Stimulated activated CD8-positive, alpha-beta memory T cell treated with anti-CD3 and anti-CD28 coated beads, Interleukin-7, amount 100 ng/mL, for 48 hours (primary cell): Measurements from ENCODE around the gene C7.

Source experiments
- DNase-seq, 2 donors: peaks; one replicate each; pipeline ENCODE4 v3.0.0-alpha.2; 2020; ENCODE audit warnings: low read depth in 1 of 2; ENCODE audit errors: extremely low read depth in 1 of 2

Gene C7

GRCh38 chr5:40915341-40915926, 6.1 kb downstream of the C7 start:
- DNase-seq = no peak

- DNase-seq = no peak
Measured at GRCh38 chr5:40916226-40916625, 6.9 kb downstream of the C7 start.

- no peak for DNase-seq
Measured at GRCh38 chr5:40928886-40929448, 19.7 kb downstream of the C7 start.

GRCh38 chr5:40932766-40933165, 23.5 kb downstream of the C7 start:
- DNase-seq = no peak

- DNase-seq = no peak
Measured at GRCh38 chr5:40937075-40937474, 27.8 kb downstream of the C7 start.

- no peak for DNase-seq
Measured at GRCh38 chr5:40939753-40940152, 30.5 kb downstream of the C7 start.

GRCh38 chr5:40945111-40945510, 35.8 kb downstream of the C7 start:
- no peak for DNase-seq

- no peak for DNase-seq
Measured at GRCh38 chr5:40955313-40955712, 46.0 kb downstream of the C7 start.

GRCh38 chr5:40957048-40957447, 47.8 kb downstream of the C7 start:
- no peak for DNase-seq

- DNase-seq = no peak
Measured at GRCh38 chr5:40958811-40959210, 49.5 kb downstream of the C7 start.

- DNase-seq = no peak
Measured at GRCh38 chr5:40960037-40960436, 50.7 kb downstream of the C7 start.

GRCh38 chr5:40962207-40962955, 53.1 kb downstream of the C7 start:
- DNase-seq = no peak

- DNase-seq = no peak
Measured at GRCh38 chr5:40972434-40972833, 63.1 kb downstream of the C7 start.

- DNase-seq = no peak
Measured at GRCh38 chr5:40973364-40974004, 64.2 kb downstream of the C7 start.

- no peak for DNase-seq
Measured at GRCh38 chr5:40976041-40976440, 66.7 kb downstream of the C7 start.

GRCh38 chr5:40976836-40977235, 67.5 kb downstream of the C7 start:
- DNase-seq = no peak

GRCh38 chr5:40981420-40981819, 72.1 kb downstream of the C7 start:
- DNase-seq = no peak

GRCh38 chr5:40983781-40984180, 74.5 kb downstream of the C7 start:
- DNase-seq = no peak

- no peak for DNase-seq
Measured at GRCh38 chr5:40984884-40985283, 75.6 kb downstream of the C7 start.

GRCh38 chr5:40985501-40985900, 76.2 kb downstream of the C7 start:
- DNase-seq = no peak

GRCh38 chr5:40986666-40987065, 77.4 kb downstream of the C7 start:
- DNase-seq = no peak

- no peak for DNase-seq
Measured at GRCh38 chr5:40987349-40987748, 78.1 kb downstream of the C7 start.
